Common myeloid progenitor, CD34-positive (primary cell): ENCODE measurements around the gene KCTD14.

Source experiments
- CTCF ChIA-PET: fragments of 350-600 bp; sonication (Branson Sonifier 250); formaldehyde crosslinking; loops from one replicate; lab custom pipeline; 2021; ENCODE audit warnings: antibody characterized with exemption; lab: Charles Lee
- POLR2A ChIA-PET: fragments of 350-600 bp; sonication (Branson Sonifier 250); formaldehyde crosslinking; loops from one replicate; lab custom pipeline; 2021; ENCODE audit warnings: antibody characterized with exemption; lab: Charles Lee
- DNase-seq, 3 donors: peaks; one replicate each; pipeline versions ENCODE4 v3.0.0 to v3.0.0-alpha.2; 2013
- H3K27ac ChIP-seq, 2 experiments: 1 replicate in 1 of 2; 2 replicates in 1 of 2; pipeline ENCODE4 v1.7.0; 2013; ENCODE audit warnings: inconsistent platforms in 2 of 2, low read length in 2 of 2, mild to moderate bottlenecking in 2 of 2, low read depth in 1 of 2, moderate library complexity in 1 of 2; ENCODE audit not compliant: severe bottlenecking in 2 of 2, insufficient read depth in 1 of 2, poor library complexity in 1 of 2
- H3K27me3 ChIP-seq, 5 experiments: replicated peaks in 2 of 5; 1 replicate in 3 of 5; 2 replicates in 2 of 5; pipeline versions ENCODE4 v1.6.1 to v1.7.0; 2013; ENCODE audit warnings: low read length in 4 of 5, mild to moderate bottlenecking in 2 of 5, moderate library complexity in 2 of 5, inconsistent platforms in 1 of 5; ENCODE audit not compliant: insufficient read depth in 5 of 5, control insufficient read depth in 4 of 5
- H3K36me3 ChIP-seq, 4 experiments: 1 replicate in 2 of 4; 2 replicates in 2 of 4; pipeline versions ENCODE4 v1.6.1 to v1.7.0; 2013; ENCODE audit warnings: low read length in 3 of 4, control low read depth in 1 of 4, mild to moderate bottlenecking in 1 of 4; ENCODE audit not compliant: control insufficient read depth in 4 of 4, insufficient read depth in 4 of 4
- H3K4me1 ChIP-seq, 4 experiments: 1 replicate in 3 of 4; 2 replicates in 1 of 4; pipeline versions ENCODE4 v1.6.1 to v1.7.1; 2013; ENCODE audit warnings: low read length in 3 of 4, mild to moderate bottlenecking in 3 of 4, control low read depth in 1 of 4, inconsistent platforms in 1 of 4, moderate library complexity in 1 of 4; ENCODE audit not compliant: control insufficient read depth in 4 of 4, insufficient read depth in 4 of 4; ENCODE audit errors: control extremely low read depth in 1 of 4
- H3K4me3 ChIP-seq, 7 experiments: 1 replicate in 4 of 7; 2 replicates in 3 of 7; pipeline versions ENCODE4 v1.5.1 to v1.7.0; 2013; ENCODE audit warnings: mild to moderate bottlenecking in 7 of 7, low read length in 6 of 7, moderate library complexity in 6 of 7, inconsistent platforms in 2 of 7, low read depth in 2 of 7, control low read depth in 1 of 7; ENCODE audit not compliant: insufficient read depth in 4 of 7, control insufficient read depth in 1 of 7; ENCODE audit errors: extremely low read depth in 1 of 7
- H3K9me3 ChIP-seq, 5 experiments: 1 replicate in 4 of 5; 2 replicates in 1 of 5; pipeline versions ENCODE4 v1.6.1 to v1.7.1; 2013; ENCODE audit warnings: low read length in 4 of 5, mild to moderate bottlenecking in 2 of 5, inconsistent platforms in 1 of 5, low read depth in 1 of 5, moderate library complexity in 1 of 5; ENCODE audit not compliant: control insufficient read depth in 4 of 5, insufficient read depth in 2 of 5; ENCODE audit errors: control extremely low read depth in 1 of 5
- WGBS: methylation state at CpG from one replicate; pipeline ENCODE4 v1.1.5; 2013; ENCODE audit not compliant: insufficient coverage; 5-methylcytosine and 5-hydroxymethylcytosine counted together

Gene KCTD14

DNA sequence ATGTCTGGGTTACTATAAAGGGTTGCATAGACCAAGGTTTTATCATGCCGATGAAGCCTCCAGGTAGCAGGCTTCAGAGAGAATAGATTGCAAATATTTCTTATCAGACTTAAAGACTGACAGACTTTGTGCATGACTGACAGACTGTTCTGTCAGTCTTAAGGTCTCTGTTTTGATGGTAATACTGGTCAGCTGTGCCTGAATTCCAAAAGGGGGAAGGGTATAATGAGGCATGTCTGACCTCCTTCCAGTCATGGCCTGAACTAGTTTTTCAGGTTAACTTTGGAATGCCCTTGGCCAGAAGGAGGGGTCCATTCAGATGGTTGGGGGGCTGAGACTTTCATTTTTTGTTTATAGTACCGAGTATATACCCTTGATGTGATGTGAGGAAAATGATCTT lies 4.7 kb upstream of the KCTD14 start:
- Histone ChIP-seq H3K4me1 (peaks cover 0 to 23% (median 14%) of the 10 kb centered on the region in 4 experiments), H3K9me3 (no peaks in the 10 kb centered on the region), H3K4me3 (no peak overlapping the region), H3K27ac (no peak overlapping the region), H3K36me3 (no peaks in the 10 kb centered on the region), H3K27me3 (peaks cover 0 to 12% (median 4%) of the 10 kb centered on the region in 5 experiments)
- 86% methylated on average over 1 of the region's 2 CpGs for WGBS
- DNase-seq, result no peak
- CTCF ChIA-PET, result interaction anchor here (0.6 to 0.7 kb wide), 2 partner anchors 18 to 33 kb away, joined by 3 read pairs; no protein-coding TSS in a partner anchor
- POLR2A ChIA-PET, result no interaction called here

DNA sequence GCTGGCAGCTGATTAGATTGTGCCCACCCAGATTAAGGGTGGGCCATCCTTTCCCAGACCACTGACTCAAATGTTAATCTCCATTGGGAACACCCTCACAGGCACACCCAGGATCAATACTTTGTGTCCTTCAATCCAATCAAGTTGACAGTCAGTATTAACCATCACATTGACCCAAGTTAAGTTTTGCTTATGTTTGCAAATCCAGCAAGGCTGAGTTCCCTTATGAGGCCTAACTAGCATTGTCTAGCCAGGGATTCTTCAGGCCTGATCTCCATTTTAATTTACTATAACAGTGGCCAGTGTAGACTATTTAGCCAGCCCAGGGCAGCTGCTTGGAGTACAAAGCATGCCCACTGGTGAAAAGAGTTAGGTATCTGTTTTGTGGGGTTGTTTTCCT lies 2.3 kb upstream of the KCTD14 start:
- no peak overlapping the region for H3K27ac ChIP-seq
- peaks cover 0 to 10% (median 5%) of the 10 kb centered on the region in 4 experiments for H3K4me1 ChIP-seq
- ChIA-PET CTCF (interaction anchor here (1.4 kb wide), 1 partner anchor 26 kb away, joined by 4 read pairs; no protein-coding TSS in a partner anchor), POLR2A (no interaction called here)
- DNase-seq, result no peak
- peaks cover 0 to 23% (median 4%) of the 10 kb centered on the region in 5 experiments for H3K27me3 ChIP-seq
- H3K4me3 ChIP-seq, result no peak overlapping the region
- H3K9me3 ChIP-seq, result peaks cover 0 to 2% (median 0%) of the 10 kb centered on the region in 5 experiments
- no peaks in the 10 kb centered on the region for H3K36me3 ChIP-seq

DNA sequence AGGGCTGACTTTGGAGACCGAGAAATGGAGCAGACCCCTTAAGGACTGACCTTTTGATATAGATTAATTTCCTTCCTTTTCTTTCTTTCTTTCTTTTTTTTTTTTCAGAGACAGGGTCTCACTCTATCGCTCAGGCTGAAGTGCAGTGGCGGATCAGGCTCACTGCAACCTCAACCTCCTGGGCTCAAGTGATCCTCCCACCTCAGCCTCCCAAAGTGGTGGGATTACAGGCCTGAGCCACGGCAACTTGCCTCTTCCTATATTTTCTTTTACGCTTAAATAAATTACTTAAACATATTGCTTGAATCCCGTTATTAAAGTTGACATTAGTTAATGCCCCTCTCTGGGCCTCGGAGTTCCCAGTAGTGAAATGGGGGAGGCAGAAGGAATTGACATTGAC lies 350 bp upstream of the KCTD14 start:
- H3K9me3 ChIP-seq, result peaks cover 0 to 2% (median 0%) of the 10 kb centered on the region in 5 experiments
- WGBS, result 75% methylated on average over 3 of the region's 7 CpGs
- no peaks in the 10 kb centered on the region for H3K36me3 ChIP-seq
- peaks cover 0 to 23% (median 4%) of the 10 kb centered on the region in 5 experiments for H3K27me3 ChIP-seq
- peak overlapping the region in 3 of 7 experiments; percentile 37 to 56 (median 42) for H3K4me3 ChIP-seq
- ChIA-PET POLR2A (no interaction called here), CTCF (no interaction called here)
- H3K4me1 ChIP-seq, result peaks cover 0 to 3% (median 3%) of the 10 kb centered on the region in 4 experiments
- DNase-seq, result no peak
- H3K27ac ChIP-seq, result no peak overlapping the region

DNA sequence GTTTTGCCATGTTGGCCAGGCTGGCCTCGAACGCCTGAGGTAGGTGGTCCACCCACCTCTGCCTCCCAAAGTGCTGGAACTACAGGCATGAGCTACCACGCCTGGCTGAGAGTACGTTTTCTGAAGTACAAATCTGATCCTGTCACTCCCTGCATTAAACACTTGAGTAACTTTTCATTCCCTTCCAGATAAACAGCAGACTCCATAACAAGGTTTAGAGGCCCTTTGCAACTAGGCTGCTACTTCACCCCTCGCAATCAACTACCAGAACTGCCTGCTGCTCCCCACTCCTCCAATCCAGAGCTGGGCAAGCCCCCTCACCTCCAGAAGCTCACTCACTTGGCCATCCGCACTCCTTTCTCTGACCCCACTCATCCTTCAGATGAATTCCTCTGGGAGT lies 1.5 kb downstream of the KCTD14 start:
- ChIA-PET POLR2A (no interaction called here), CTCF (interaction anchor here (1.6 kb wide), 1 partner anchor 11 kb away, joined by 5 read pairs; no protein-coding TSS in a partner anchor)

DNA sequence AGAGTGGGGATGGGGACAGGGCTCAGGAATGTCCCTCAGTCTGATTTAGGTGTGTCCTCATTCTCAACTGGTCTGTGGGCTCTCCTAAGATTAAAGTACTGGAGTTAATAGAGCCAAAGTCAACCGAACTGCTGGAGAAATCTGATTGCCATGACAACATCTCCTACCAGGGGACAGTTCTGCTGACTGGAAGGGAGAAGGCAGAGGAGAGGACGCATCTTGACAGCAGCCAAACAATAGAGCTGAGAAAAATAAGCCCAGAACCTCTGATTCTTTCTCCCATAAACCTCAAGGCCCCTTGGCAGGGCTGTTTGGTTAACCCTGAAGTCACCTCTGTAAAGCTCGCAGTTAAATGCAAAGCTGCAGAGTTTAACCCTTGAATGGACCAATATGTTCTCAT lies 2.8 kb downstream of the KCTD14 start:
- Histone ChIP-seq H3K27me3 (peaks cover 0 to 23% (median 4%) of the 10 kb centered on the region in 5 experiments), H3K4me3 (no peak overlapping the region), H3K4me1 (peaks cover 0 to 3% (median 3%) of the 10 kb centered on the region in 4 experiments), H3K36me3 (no peaks in the 10 kb centered on the region), H3K27ac (no peak overlapping the region), H3K9me3 (peaks cover 0 to 2% (median 0%) of the 10 kb centered on the region in 5 experiments)
- WGBS, result 100% methylated on average over 1 of the region's 3 CpGs
- no peak for DNase-seq
- ChIA-PET POLR2A (interaction anchor here (0.8 kb wide), 1 partner anchor 17 kb away, joined by 4 read pairs; no protein-coding TSS in a partner anchor), CTCF (interaction anchor here (0.9 to 1.6 kb wide), 3 partner anchors 12 to 25 kb away, joined by 5 to 7 read pairs (median 5); no protein-coding TSS in a partner anchor)

More for the DNA sequence above, 1.5 kb downstream of the KCTD14 start:
- Histone ChIP-seq H3K36me3 (no peaks in the 10 kb centered on the region), H3K9me3 (peaks cover 0 to 2% (median 0%) of the 10 kb centered on the region in 5 experiments), H3K4me1 (peaks cover 0 to 3% (median 3%) of the 10 kb centered on the region in 4 experiments), H3K27me3 (peaks cover 0 to 23% (median 4%) of the 10 kb centered on the region in 5 experiments), H3K27ac (no peak overlapping the region), H3K4me3 (no peak overlapping the region)
- no peak for DNase-seq
- WGBS, result 94% methylated on average over 6 of the region's 6 CpGs

DNA sequence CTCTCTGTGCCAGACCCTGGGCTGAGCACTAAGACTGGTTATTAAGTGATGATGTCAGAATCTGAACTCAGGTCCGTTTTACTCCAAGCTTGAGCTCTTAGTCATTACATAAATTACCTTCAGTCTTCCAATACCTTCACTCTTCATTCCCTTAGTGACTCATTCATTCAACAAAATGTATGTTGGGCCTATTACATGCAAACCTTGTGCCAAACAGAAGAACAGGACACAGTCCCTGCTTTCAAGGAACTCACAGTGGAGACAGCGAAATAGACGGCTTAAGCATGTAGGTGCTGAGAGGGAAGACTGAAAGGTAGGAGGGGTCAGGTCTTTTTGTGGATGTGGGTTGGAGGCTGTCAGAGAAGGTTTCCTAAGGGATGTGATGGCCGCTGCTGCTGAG lies 3.3 kb downstream of the KCTD14 start:
- Histone ChIP-seq H3K9me3 (peaks cover 0 to 2% (median 0%) of the 10 kb centered on the region in 5 experiments), H3K4me3 (no peak overlapping the region), H3K36me3 (no peaks in the 10 kb centered on the region), H3K27ac (no peak overlapping the region), H3K4me1 (peaks cover 0 to 3% (median 3%) of the 10 kb centered on the region in 4 experiments), H3K27me3 (peaks cover 0 to 23% (median 4%) of the 10 kb centered on the region in 5 experiments)
- WGBS, result 68% methylated on average over 4 of the region's 4 CpGs
- ChIA-PET CTCF (interaction anchor here (1.4 kb wide), 1 partner anchor 26 kb away, joined by 7 read pairs; no protein-coding TSS in a partner anchor), POLR2A (interaction anchor here (0.8 kb wide), 1 partner anchor 18 kb away, joined by 4 read pairs; no protein-coding TSS in a partner anchor)
- no peak for DNase-seq

DNA sequence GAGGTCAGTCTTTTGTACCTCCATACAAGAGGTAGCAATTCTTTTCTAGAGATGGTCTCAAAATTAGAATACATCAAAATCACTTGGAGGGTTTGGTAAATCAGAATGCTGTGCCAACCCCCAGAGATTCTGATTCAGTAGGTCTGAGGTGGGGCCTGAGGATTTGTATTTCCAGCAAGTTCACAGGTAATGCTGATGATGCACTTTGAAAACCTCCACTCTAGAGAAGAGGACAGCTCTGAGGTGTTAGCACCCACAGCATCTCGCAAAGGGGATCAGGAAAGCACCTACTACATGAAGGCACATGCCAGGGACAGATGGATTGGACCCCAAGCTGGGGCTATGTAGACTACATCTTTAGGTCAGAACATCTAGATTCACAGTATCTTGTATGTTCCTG lies 7.2 kb downstream of the KCTD14 start:
- Histone ChIP-seq H3K27ac (no peak overlapping the region), H3K4me3 (no peak overlapping the region), H3K9me3 (no peaks in the 10 kb centered on the region), H3K4me1 (no peaks in the 10 kb centered on the region), H3K27me3 (peaks cover 0 to 2% (median 0%) of the 10 kb centered on the region in 5 experiments), H3K36me3 (no peaks in the 10 kb centered on the region)
- WGBS, result 100% methylated on average over 1 of the region's 1 CpG
- POLR2A ChIA-PET, result no interaction called here
- DNase-seq, result no peak
- CTCF ChIA-PET, result interaction anchor here (1.2 kb wide), 1 partner anchor 30 kb away, joined by 4 read pairs; no protein-coding TSS in a partner anchor
